NOMO-1 treated with DMSO at 0.1 percent for 48 hours (cell line): Measurements from ENCODE around the gene ELFN1.

Source experiments
- DNase-seq: peaks from one replicate; lab custom pipeline; 2025; ENCODE audit not compliant: unreplicated experiment; lab: John Stamatoyannopoulos, UW

ELFN1 gene

GRCh38 chr7:1693991-1694524, 24.0 kb downstream of the ELFN1 start:
- DNase-seq = no peak

GRCh38 chr7:1694611-1695511, 24.8 kb downstream of the ELFN1 start:
- DNase-seq = no peak

GRCh38 chr7:1695800-1696454, 25.9 kb downstream of the ELFN1 start:
- DNase-seq = no peak

GRCh38 chr7:1696671-1697498, 26.8 kb downstream of the ELFN1 start:
- DNase-seq = no peak

- no peak for DNase-seq
Observed at GRCh38 chr7:1697499-1698125, 27.5 kb downstream of the ELFN1 start.

- no peak for DNase-seq
Observed at GRCh38 chr7:1698201-1698600, 28.1 kb downstream of the ELFN1 start.

- no peak for DNase-seq
Observed at GRCh38 chr7:1698951-1699350, 28.9 kb downstream of the ELFN1 start.

- DNase-seq = no peak
Observed at GRCh38 chr7:1700086-1700485, 30.0 kb downstream of the ELFN1 start.

GRCh38 chr7:1700536-1701333, 30.7 kb downstream of the ELFN1 start:
- no peak for DNase-seq

GRCh38 chr7:1702652-1703051, 32.6 kb downstream of the ELFN1 start:
- DNase-seq = no peak

- no peak for DNase-seq
Observed at GRCh38 chr7:1703441-1703840, 33.4 kb downstream of the ELFN1 start.

GRCh38 chr7:1703871-1704810, 34.1 kb downstream of the ELFN1 start:
- no peak for DNase-seq

GRCh38 chr7:1704811-1705738, 35.0 kb downstream of the ELFN1 start:
- no peak for DNase-seq

GRCh38 chr7:1705856-1706255, 35.8 kb downstream of the ELFN1 start:
- no peak for DNase-seq

GRCh38 chr7:1706381-1706720, 36.3 kb downstream of the ELFN1 start:
- DNase-seq = no peak

- DNase-seq = no peak
Observed at GRCh38 chr7:1706721-1707613, 36.9 kb downstream of the ELFN1 start.
